22Rv1 (cell line): Measurements from ENCODE around the gene SH2D5.

Experiments
- H3K27ac ChIP-seq: fragments of 450-650 bp; 2 replicates; pipeline ENCODE4 v1.5.1; 2017
- ZFX ChIP-seq: fragments of 450-650 bp; IDR thresholded peaks from 2 replicates; pipeline ENCODE4 v1.6.1; 2017; ENCODE audit warnings: antibody characterized with exemption, borderline replicate concordance
- TF ChIP-seq, protein P1 (sequence below): fragments of 450-650 bp; IDR thresholded peaks from 2 replicates; pipeline ENCODE4 v1.5.1; 2017; ENCODE audit warnings: mild to moderate bottlenecking

Gene SH2D5

DNA sequence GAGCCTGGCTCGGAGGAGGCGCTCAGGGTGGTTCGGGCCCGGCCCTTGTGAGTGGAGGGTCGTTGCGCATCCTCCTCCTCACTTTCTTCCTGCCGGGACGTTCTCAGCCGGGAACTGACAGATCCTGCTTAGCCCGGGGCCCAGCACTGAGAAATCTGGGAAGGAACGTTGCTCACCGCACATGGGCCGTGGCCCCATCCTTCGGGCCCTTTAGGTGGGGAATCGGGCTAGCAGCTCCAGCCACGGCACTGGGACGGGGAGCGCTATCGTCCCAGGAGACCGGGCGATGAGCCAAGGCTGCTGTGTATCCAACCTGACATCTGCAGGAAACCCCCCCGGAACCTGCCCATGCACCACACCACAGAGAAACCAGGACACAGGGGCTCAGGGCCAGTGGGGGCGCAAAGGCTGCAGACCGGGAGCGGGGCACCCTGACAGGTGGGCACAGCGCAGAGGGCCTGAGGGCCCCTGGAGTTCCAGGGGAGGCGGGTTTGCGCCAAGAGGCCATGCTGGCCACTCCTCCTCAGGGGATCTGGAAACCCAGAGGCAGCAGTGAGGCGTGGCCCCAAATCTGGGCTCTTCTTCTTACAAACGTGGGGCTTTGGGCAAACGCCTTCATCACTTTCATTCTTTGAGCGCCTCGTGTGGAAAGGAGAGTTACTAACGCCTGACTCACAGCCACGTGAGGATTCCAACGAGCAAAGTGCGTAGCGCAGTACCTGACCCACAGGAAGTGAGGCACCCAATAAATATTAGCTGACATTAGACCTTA is at the start of gene SH2D5:
SH2D5 (minus strand) TSS at position 116 of the 772 bp plus-strand sequence. CDS start 4,659 bp downstream, outside the sequence.
- no peak within 1 kb of the TSS for H3K27ac ChIP-seq
- no peak for TF ChIP-seq ZFX
- TF ChIP-seq, protein P1, sequence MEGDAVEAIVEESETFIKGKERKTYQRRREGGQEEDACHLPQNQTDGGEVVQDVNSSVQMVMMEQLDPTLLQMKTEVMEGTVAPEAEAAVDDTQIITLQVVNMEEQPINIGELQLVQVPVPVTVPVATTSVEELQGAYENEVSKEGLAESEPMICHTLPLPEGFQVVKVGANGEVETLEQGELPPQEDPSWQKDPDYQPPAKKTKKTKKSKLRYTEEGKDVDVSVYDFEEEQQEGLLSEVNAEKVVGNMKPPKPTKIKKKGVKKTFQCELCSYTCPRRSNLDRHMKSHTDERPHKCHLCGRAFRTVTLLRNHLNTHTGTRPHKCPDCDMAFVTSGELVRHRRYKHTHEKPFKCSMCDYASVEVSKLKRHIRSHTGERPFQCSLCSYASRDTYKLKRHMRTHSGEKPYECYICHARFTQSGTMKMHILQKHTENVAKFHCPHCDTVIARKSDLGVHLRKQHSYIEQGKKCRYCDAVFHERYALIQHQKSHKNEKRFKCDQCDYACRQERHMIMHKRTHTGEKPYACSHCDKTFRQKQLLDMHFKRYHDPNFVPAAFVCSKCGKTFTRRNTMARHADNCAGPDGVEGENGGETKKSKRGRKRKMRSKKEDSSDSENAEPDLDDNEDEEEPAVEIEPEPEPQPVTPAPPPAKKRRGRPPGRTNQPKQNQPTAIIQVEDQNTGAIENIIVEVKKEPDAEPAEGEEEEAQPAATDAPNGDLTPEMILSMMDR: peak; percentile 20; the same call in 1 of the 2 replicates

DNA sequence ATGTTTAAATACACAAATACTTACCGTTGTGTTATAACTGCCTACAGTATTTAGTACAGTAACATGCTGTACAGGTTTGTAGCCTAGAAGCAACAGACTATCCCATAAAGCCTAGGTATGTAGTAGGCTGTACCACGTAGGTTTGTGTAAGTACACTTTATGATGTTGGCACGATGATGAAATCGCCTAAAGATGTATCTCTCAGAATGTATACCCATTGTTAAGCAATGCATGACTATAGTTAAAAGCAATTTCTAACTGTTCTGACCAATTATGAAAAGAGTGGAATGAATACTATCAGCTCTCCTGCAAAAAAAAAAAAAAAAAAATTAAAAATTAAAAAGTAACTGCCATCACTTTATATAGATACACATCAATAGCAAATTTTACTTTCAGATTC is 43.2 kb upstream of the SH2D5 start:
- no peak overlapping the region for H3K27ac ChIP-seq
- TF ChIP-seq ZFX: no peak
- TF ChIP-seq, protein P1: no peak

DNA sequence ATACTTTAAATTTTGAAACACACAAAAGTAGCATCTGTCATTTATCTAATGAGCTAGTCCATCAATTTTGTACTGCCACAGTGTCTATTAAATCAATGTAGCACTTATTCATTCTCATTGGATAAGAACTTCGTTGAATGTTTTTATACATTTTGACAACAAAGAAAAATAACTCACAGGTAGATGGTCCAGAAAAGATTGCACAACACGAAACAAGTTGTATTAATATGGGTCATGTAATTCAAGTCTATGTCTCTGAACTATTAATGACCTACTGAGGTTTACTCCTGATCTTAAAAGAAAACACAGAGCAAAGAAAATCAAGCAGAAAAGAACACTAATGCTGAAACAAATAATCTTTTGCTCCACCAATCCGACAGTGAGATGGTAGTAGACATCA is 39.3 kb upstream of the SH2D5 start:
- H3K27ac ChIP-seq: no peak overlapping the region
- TF ChIP-seq ZFX: no peak
- TF ChIP-seq, protein P1: no peak

DNA sequence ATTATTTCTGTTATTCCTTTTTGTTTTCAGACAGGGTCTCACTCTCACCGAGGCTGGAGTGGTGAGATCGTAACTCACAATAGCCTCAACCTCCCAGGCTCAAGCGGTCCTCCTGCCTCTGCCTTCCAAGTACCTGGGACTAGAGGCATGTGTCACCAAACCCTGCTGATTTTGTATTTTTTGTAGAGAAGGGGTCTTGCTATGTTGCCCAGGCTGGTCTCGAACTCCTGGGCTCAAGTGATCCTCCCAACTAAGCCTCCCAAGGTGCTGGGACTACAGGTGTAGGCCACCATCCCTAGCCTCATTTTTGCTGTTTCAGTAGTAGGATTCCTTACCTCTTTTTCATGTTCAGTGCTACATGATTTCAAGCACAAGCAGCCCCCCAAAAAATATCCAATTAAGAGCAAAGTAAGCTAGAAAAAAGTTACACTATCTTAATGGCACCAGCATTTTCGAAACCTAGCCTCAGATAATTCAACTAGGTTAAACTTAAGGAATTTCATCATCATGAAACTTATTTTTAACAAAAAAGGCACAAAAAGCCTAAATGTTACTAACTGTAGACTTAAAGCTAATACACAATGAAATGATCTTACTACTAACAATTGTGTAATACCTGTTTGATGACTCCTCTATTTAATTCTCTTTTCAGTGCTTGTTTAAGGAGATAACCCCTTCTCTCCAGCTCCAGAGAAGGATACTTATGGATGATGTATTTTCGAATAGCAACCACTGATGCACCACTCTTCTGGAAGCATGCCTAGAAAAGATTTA is 38.0 kb upstream of the SH2D5 start:
- no peak overlapping the region for H3K27ac ChIP-seq
- TF ChIP-seq, protein P1: no peak
- no peak for TF ChIP-seq ZFX

DNA sequence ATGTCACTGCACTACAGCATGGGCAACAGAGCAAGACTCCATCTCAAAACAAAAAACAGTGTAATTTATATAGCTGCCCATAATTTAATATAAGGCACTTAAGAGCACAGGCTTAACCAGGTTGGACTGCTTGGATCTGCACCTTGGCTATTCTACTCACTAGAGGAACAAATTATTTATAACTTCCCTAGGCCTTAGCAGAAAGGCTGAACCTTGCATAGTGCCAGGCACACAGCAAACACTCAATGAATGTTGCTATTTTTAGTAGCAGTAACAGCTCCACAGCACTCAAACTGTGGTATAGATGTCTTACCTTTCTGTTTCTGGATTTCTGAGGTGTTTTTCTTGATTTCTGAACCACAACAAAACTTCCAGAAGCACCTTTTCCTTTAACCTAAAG is 34.8 kb upstream of the SH2D5 start:
- no peak overlapping the region for H3K27ac ChIP-seq
- TF ChIP-seq, protein P1: no peak
- no peak for TF ChIP-seq ZFX

DNA sequence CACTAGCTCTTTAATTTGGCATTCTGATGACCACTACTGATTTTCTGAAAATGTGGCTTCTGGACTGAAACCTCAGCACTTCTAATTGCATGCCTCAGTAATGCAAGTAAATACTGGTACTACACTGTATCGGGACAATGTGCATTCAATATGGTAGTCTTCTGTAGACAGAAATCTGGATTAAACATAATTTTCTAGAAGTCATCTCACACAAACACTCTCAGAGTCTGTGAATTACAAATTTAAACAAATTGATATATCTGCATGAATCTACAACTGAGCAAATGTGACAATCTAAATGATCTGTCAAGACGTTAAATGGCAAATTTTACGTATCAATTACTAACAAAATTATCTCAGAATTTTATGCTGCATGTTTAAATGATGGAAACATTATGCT is 30.9 kb upstream of the SH2D5 start:
- TF ChIP-seq, protein P1: no peak
- no peak for TF ChIP-seq ZFX
- H3K27ac ChIP-seq: no peak overlapping the region

DNA sequence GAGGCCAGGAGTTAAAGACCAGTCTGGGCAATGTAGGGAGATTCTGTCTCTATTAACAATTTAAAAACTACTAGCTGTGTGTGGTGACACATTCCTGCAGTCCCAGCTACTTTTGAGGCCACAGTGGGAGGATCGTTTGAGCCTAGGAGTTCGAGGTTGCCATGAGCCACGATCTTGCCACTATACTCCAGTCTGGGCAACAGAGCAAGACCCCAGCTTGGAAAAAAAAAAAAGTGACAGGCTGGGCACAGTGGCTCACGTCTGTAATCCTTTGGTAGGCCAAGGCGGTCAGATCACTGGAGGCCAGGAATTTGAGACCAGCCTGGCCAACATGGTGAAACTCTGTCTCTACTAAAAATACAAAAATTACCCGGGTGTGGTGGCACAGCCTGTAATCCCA is 27.8 kb upstream of the SH2D5 start:
- no peak for TF ChIP-seq ZFX
- no peak overlapping the region for H3K27ac ChIP-seq
